ENCODE results near the gene PTK6. TPM values are rescaled to one million over a fixed set of nuclear protein-coding genes. Genes with fewer than 3 reads are reported as not detected.
A peak's percentile ranks its signal among the peaks of the same experiment; 100 is the strongest.

Gene PTK6
- polyA plus RNA-seq, 2 of the 4 experiments (the other 2 are of a cell fraction): 1.2 to 2.0 TPM

DNA sequence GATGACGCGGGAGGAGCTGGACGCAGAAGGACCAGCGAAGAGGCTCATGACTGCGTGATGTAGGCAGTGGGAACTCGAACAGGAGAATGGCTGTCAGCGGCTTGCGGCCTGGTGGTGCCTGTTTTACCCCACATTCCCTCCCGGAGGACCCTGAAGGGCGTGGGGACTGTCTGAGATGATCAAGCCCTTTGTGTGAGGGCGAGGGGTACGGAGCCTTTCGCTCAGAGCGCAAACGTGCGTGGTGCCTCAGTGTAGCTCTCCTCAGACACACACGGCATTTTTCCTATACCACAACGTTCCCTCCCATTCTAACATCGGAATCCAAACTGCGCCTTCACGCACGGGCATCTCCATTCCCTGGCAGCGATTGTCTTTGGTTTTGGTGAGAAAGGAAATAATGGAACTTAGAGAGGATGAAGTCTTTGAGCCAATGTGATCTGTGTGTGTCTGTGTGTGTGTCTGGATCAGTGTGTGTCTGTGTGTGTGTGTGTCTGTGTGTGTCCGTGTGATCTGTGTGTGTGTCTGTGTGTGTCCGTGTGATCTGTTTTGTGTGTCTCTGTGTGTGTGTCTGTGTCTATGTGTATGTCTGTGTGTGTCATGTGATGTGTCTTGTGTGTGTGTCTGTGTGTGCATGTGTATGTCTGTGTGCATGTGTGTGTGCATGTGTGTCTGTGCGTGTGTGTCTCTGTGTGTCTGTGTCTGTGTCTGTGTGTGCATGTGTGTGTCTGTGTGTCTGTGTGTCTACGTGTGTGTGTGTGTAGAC lies 5.3 kb downstream of the PTK6 start:
- Histone ChIP-seq H3K4me2 (no peak overlapping the region), H3K4me1 (peaks cover 8% of the 10 kb centered on the region), H3K27ac (no peak overlapping the region), H3K9me3 (no peaks in the 10 kb centered on the region), H3K4me3 (no peak overlapping the region)
- POLR2A ChIA-PET: interaction anchor here (2.9 kb wide), 1 partner anchor 12 kb away, joined by 15 read pairs; the partner anchor contains the start of gene PPDPF
- DNase-seq (ENCODE audit: low read depth in 1 of 2, low spot score in 1 of 2): no peak
- TF ChIP-seq, protein P1, sequence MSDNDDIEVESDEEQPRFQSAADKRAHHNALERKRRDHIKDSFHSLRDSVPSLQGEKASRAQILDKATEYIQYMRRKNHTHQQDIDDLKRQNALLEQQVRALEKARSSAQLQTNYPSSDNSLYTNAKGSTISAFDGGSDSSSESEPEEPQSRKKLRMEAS (IDR thresholded peaks at IDR 0.05): no peak
- no peak for TF ChIP-seq HDAC2 (IDR thresholded peaks at IDR 0.05)
- no peak for TF ChIP-seq RFX5 (IDR thresholded peaks at IDR 0.05)
- 0 out of 2 replicates have a peak, but pooled peaks have one; percentile 11 for TF ChIP-seq POLR2A (IDR thresholded peaks at IDR 0.05; ENCODE audit: low read length)
- TF ChIP-seq, protein P2, sequence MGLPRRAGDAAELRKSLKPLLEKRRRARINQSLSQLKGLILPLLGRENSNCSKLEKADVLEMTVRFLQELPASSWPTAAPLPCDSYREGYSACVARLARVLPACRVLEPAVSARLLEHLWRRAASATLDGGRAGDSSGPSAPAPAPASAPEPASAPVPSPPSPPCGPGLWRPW (IDR thresholded peaks at IDR 0.05): no peak
- CTCF ChIA-PET: interaction anchor here (1.8 to 3.1 kb wide), 2 partner anchors 11 to 36 kb away, joined by 7 read pairs; partner anchors contain the start of gene PPDPF
- no peak for ATAC-seq
- 83% methylated on average over 27 of the region's 27 CpGs for WGBS (ENCODE audit: missing lambda C conversion rate)
- FAIRE-seq: no peak

DNA sequence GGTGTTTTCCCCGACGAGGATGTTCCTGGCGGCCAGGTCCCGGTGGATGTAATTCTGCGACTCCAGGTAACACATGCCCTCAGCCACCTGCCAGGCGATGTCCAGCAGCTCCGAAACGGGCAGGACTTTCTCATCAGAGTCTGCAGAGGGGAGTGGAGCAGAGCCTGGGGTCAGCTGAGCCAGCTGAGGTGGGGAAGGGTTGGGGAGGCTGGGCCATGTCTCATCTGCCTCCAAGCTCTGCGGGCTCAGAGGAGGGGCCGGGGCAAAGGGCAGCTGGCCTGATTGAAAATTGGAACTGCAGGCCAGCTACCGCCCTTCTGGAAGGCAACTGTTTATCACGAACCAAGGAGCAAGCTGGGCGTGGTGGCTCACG lies 6.4 kb downstream of the PTK6 start:
- ATAC-seq (no peak), FAIRE-seq (no peak)

DNA sequence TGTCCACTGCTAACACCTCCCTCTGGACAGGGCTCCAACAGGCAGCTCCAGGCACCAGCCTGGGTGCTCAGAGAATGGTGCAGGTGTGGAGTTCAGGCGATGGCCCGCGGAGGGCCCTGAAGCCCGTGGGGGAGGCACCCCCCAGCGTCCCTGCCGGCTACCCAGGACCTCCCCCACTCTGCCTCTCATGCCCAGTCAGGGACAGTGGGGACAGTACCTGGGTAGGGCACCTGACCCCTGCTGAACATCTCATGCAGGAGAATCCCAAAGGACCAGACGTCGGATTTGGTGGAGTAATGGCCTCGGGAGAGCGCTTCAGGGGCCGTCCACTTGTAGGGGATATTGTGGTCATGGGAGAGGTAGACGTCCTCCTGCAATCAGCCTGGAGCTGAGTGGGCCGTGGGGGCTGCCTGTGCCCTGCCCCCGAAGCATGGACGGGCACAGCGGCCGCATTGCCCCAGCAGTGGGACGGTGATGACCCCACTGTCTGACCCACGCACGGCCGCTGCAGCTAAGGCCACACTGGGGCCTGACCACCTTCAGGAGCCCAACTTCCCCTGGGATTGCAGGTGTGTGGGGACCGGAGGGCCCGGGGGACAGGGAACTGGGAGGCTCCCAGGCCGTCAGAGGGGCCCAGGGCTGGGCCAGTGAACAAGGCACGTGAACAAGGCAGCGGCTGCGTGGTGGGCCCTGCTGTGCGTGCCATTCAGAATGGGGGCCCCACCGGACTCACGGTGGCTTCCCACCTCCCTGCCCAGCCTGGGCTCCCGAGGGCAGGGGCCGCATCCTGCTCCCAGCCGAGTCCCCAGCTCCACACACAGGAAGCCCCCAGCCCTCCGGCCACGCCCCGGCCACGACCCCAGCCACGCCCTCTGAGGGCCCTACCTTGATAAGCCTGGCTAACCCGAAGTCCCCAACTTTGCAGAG lies 7.1 kb downstream of the PTK6 start:
- TF ChIP-seq CHD4 (IDR thresholded peaks at IDR 0.05; ENCODE audit: borderline replicate concordance): no peak
- TF ChIP-seq RCOR1 (IDR thresholded peaks at IDR 0.05; ENCODE audit: low read depth, low read length): no peak
- no peak for TF ChIP-seq ZSCAN20 (CRISPR knock-in tag; IDR thresholded peaks at IDR 0.05)
- TF ChIP-seq HOXA7 (CRISPR knock-in tag; IDR thresholded peaks at IDR 0.05): no peak
- TF ChIP-seq FOXS1 (CRISPR knock-in tag; IDR thresholded peaks at IDR 0.05): no peak
- no peak for TF ChIP-seq EHF (CRISPR knock-in tag; IDR thresholded peaks at IDR 0.05)
- TF ChIP-seq, protein P3, sequence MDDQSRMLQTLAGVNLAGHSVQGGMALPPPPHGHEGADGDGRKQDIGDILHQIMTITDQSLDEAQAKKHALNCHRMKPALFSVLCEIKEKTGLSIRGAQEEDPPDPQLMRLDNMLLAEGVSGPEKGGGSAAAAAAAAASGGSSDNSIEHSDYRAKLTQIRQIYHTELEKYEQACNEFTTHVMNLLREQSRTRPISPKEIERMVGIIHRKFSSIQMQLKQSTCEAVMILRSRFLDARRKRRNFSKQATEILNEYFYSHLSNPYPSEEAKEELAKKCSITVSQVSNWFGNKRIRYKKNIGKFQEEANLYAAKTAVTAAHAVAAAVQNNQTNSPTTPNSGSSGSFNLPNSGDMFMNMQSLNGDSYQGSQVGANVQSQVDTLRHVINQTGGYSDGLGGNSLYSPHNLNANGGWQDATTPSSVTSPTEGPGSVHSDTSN (IDR thresholded peaks at IDR 0.05): no peak
- TF ChIP-seq, protein P4, sequence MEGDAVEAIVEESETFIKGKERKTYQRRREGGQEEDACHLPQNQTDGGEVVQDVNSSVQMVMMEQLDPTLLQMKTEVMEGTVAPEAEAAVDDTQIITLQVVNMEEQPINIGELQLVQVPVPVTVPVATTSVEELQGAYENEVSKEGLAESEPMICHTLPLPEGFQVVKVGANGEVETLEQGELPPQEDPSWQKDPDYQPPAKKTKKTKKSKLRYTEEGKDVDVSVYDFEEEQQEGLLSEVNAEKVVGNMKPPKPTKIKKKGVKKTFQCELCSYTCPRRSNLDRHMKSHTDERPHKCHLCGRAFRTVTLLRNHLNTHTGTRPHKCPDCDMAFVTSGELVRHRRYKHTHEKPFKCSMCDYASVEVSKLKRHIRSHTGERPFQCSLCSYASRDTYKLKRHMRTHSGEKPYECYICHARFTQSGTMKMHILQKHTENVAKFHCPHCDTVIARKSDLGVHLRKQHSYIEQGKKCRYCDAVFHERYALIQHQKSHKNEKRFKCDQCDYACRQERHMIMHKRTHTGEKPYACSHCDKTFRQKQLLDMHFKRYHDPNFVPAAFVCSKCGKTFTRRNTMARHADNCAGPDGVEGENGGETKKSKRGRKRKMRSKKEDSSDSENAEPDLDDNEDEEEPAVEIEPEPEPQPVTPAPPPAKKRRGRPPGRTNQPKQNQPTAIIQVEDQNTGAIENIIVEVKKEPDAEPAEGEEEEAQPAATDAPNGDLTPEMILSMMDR (IDR thresholded peaks at IDR 0.05): no peak
- TF ChIP-seq EP300 (IDR thresholded peaks at IDR 0.05): no peak
- no peak for TF ChIP-seq SREBF2 (IDR thresholded peaks at IDR 0.05)
- no peak for TF ChIP-seq ZC3H11A (IDR thresholded peaks at IDR 0.05)
- no peak for TF ChIP-seq NR3C1 (IDR thresholded peaks at IDR 0.05)
- WGBS (ENCODE audit: missing lambda C conversion rate): 80% methylated on average over 20 of the region's 39 CpGs
- DNase-seq (ENCODE audit: low read depth in 1 of 2, low spot score in 1 of 2) (no peak), ATAC-seq (peak; percentile 10; a peak in 4 of 6 replicates), FAIRE-seq (no peak)
- ChIA-PET POLR2A (interaction anchor here (1.1 to 2.9 kb wide), 3 partner anchors 8 to 34 kb away, joined by 3 to 15 read pairs (median 8); partner anchors contain the start of genes PPDPF and PTK6), CTCF (interaction anchor here (1.8 to 4.1 kb wide), 5 partner anchors 8 to 444 kb away, joined by 7 to 18 read pairs (median 9); partner anchors contain the start of genes PPDPF and PTK6)
- no peak overlapping the region for H3K4me3 ChIP-seq
- H3K27ac ChIP-seq: no peak overlapping the region
- H3K4me2 ChIP-seq: no peak overlapping the region
- H3K9me3 ChIP-seq: no peaks in the 10 kb centered on the region
- H3K4me1 ChIP-seq: no peaks in the 10 kb centered on the region

More for the DNA sequence above, 6.4 kb downstream of the PTK6 start:
- H3K4me2 ChIP-seq: no peak overlapping the region
- H3K9me3 ChIP-seq: no peaks in the 10 kb centered on the region
- TF ChIP-seq EHF (CRISPR knock-in tag; IDR thresholded peaks at IDR 0.05) (no peak), HEYL (CRISPR knock-in tag; IDR thresholded peaks at IDR 0.05) (no peak)
- ChIA-PET POLR2A (interaction anchor here (2.9 kb wide), 1 partner anchor 10 kb away, joined by 15 read pairs; the partner anchor contains the start of gene PPDPF), CTCF (interaction anchor here (0.6 to 4.1 kb wide), 5 partner anchors 7 to 443 kb away, joined by 3 to 18 read pairs (median 7); partner anchors contain the start of genes PPDPF and PTK6)
- H3K27ac ChIP-seq: no peak overlapping the region
- DNase-seq (ENCODE audit: low read depth in 1 of 2, low spot score in 1 of 2): no peak
- H3K4me1 ChIP-seq: no peaks in the 10 kb centered on the region
- no peak overlapping the region for H3K4me3 ChIP-seq
- WGBS (ENCODE audit: missing lambda C conversion rate): 86% methylated on average over 14 of the region's 14 CpGs

Data from A549 (cell line).